ENCODE measurements around the gene CPA3. TPM values are rescaled to one million over a fixed set of nuclear protein-coding genes. Genes with fewer than 3 reads are reported as not detected.

The CPA3 gene
- total RNA-seq, 2 experiments from 2014 or later: not detected

DNA sequence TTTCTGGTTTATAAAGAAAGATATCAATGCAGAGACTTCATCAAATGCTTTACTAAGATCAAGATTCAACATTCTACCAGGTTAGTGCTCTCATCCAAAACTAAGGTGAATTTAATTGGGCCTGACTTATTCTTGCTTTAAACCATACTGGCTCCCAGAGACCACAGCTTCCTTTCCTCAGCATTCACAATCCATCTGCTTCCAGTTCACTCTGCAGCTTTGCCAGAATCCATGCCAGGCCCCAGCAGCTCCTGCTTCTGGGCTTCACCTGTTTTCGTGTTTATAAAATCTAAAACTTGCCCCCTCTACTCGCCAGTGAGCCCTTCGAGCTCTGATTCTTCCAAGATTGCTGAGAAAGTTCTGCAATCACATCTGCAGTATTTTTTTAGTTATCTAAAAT is 35.2 kb upstream of the CPA3 start:
- ChIA-PET CTCF (no interaction called here), POLR2A (no interaction called here)
- H3K4me1 ChIP-seq (ENCODE audit: insufficient read depth, low read length): no peaks in the 10 kb centered on the region
- DNase-seq (no peak), ATAC-seq (ENCODE audit: poor library complexity) (no peak)
- H3K36me3 ChIP-seq (ENCODE audit: insufficient read depth, low read length): no peaks in the 10 kb centered on the region
- Mint-ChIP-seq H3K4me1 (ENCODE audit: low read depth) (no peaks in the 10 kb centered on the region), H3K36me3 (ENCODE audit: low read depth) (no peaks in the 10 kb centered on the region), H3K27me3 (peaks cover 16% of the 10 kb centered on the region), H3K4me3 (no peak overlapping the region), H3K9me3 (no peaks in the 10 kb centered on the region), H3K27ac (no peak overlapping the region)
- H3K27ac ChIP-seq (ENCODE audit: low read depth in 1 of 2, low read length in 2 of 2): no peak overlapping the region
- H3K27me3 ChIP-seq (ENCODE audit: control insufficient read depth in 1 of 2, insufficient read depth in 2 of 2, low read length in 2 of 2): peaks cover 0 to 6% of the 10 kb centered on the region in 2 experiments
- intact Hi-C loops (cut with DNase I, micrococcal nuclease): no loop called here
- no peak overlapping the region for H3K4me3 ChIP-seq (ENCODE audit: low read length)
- no peaks in the 10 kb centered on the region for H3K9me3 ChIP-seq (ENCODE audit: control insufficient read depth in 1 of 2, insufficient read depth in 1 of 2, low read length in 2 of 2)
- TF ChIP-seq, protein P1, sequence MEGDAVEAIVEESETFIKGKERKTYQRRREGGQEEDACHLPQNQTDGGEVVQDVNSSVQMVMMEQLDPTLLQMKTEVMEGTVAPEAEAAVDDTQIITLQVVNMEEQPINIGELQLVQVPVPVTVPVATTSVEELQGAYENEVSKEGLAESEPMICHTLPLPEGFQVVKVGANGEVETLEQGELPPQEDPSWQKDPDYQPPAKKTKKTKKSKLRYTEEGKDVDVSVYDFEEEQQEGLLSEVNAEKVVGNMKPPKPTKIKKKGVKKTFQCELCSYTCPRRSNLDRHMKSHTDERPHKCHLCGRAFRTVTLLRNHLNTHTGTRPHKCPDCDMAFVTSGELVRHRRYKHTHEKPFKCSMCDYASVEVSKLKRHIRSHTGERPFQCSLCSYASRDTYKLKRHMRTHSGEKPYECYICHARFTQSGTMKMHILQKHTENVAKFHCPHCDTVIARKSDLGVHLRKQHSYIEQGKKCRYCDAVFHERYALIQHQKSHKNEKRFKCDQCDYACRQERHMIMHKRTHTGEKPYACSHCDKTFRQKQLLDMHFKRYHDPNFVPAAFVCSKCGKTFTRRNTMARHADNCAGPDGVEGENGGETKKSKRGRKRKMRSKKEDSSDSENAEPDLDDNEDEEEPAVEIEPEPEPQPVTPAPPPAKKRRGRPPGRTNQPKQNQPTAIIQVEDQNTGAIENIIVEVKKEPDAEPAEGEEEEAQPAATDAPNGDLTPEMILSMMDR (IDR thresholded peaks at IDR 0.05): no peak

DNA sequence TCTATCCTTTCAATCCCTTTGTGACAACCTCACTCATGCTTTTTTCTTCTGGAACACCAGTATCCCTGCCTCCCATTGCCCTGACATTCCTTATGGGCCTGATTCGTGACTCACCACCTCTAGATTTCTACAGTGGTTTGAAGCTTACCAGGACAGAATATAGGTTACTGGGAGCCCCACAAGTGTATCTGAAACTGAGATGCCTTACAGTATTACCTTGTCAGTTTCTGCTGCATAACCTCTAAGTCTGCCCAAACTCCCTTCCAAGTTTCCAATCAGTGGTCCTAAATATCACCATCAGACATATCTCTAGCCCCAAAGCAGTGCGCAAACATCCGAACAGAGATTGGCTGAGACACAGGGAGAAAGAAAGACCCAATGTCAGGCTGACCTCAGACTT is 31.9 kb upstream of the CPA3 start:
- Mint-ChIP-seq H3K36me3 (ENCODE audit: low read depth) (no peaks in the 10 kb centered on the region), H3K4me3 (no peak overlapping the region), H3K4me1 (ENCODE audit: low read depth) (no peaks in the 10 kb centered on the region), H3K27me3 (peaks cover 6% of the 10 kb centered on the region), H3K9me3 (no peaks in the 10 kb centered on the region), H3K27ac (no peak overlapping the region)
- Histone ChIP-seq H3K27me3 (ENCODE audit: control insufficient read depth in 1 of 2, insufficient read depth in 2 of 2, low read length in 2 of 2) (peaks cover 0 to 6% of the 10 kb centered on the region in 2 experiments), H3K36me3 (ENCODE audit: insufficient read depth, low read length) (no peaks in the 10 kb centered on the region), H3K9me3 (ENCODE audit: control insufficient read depth in 1 of 2, insufficient read depth in 1 of 2, low read length in 2 of 2) (no peaks in the 10 kb centered on the region), H3K4me3 (ENCODE audit: low read length) (no peak overlapping the region), H3K4me1 (ENCODE audit: insufficient read depth, low read length) (no peaks in the 10 kb centered on the region), H3K27ac (ENCODE audit: low read depth in 1 of 2, low read length in 2 of 2) (no peak overlapping the region)
- DNase-seq: no peak
- TF ChIP-seq, protein P1 (IDR thresholded peaks at IDR 0.05): no peak
- ATAC-seq (ENCODE audit: poor library complexity): no peak
- POLR2A ChIA-PET: no interaction called here
- intact Hi-C loops (cut with DNase I, micrococcal nuclease): no loop called here
- CTCF ChIA-PET: no interaction called here

DNA sequence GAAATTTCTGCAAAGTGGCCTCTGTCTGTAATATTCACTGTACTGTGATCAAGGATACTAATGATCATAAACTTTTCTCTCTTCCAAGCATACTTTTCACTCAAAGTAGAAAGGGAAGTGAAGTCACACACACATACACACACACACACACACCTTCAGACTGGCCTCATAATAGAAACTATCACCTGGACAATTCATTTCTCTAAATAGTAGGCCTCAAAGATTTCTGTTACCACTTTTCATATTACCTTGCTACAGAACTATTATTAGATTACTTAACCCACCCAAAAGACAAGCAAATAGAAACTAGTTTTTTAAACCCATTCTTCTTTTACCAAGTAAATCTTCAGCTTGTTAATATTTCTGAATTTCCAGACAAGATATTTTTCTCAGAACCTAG is 25.3 kb upstream of the CPA3 start:
- no peak for ATAC-seq (ENCODE audit: poor library complexity)
- H3K4me1 Mint-ChIP-seq (ENCODE audit: low read depth): no peaks in the 10 kb centered on the region
- POLR2A ChIA-PET: no interaction called here
- no peaks in the 10 kb centered on the region for H3K9me3 Mint-ChIP-seq
- no peak for DNase-seq
- Histone ChIP-seq H3K27me3 (ENCODE audit: control insufficient read depth in 1 of 2, insufficient read depth in 2 of 2, low read length in 2 of 2) (no peaks in the 10 kb centered on the region), H3K27ac (ENCODE audit: low read depth in 1 of 2, low read length in 2 of 2) (no peak overlapping the region), H3K4me1 (ENCODE audit: insufficient read depth, low read length) (no peaks in the 10 kb centered on the region), H3K36me3 (ENCODE audit: insufficient read depth, low read length) (no peaks in the 10 kb centered on the region), H3K4me3 (ENCODE audit: low read length) (no peak overlapping the region), H3K9me3 (ENCODE audit: control insufficient read depth in 1 of 2, insufficient read depth in 1 of 2, low read length in 2 of 2) (no peaks in the 10 kb centered on the region)
- intact Hi-C loops (cut with DNase I, micrococcal nuclease): no loop called here
- H3K36me3 Mint-ChIP-seq (ENCODE audit: low read depth): no peaks in the 10 kb centered on the region
- CTCF ChIA-PET: no interaction called here
- H3K27ac Mint-ChIP-seq: no peak overlapping the region
- H3K27me3 Mint-ChIP-seq: peaks cover 4% of the 10 kb centered on the region
- H3K4me3 Mint-ChIP-seq: no peak overlapping the region
- TF ChIP-seq, protein P1 (IDR thresholded peaks at IDR 0.05): no peak
